ENCODE data around the gene PDE8B.
"Not testable (repeated sequence)": the region's sequence is repeated elsewhere in the genome, so short reads cannot be mapped to it uniquely, and the experiment has no call there.

Gene PDE8B

DNA sequence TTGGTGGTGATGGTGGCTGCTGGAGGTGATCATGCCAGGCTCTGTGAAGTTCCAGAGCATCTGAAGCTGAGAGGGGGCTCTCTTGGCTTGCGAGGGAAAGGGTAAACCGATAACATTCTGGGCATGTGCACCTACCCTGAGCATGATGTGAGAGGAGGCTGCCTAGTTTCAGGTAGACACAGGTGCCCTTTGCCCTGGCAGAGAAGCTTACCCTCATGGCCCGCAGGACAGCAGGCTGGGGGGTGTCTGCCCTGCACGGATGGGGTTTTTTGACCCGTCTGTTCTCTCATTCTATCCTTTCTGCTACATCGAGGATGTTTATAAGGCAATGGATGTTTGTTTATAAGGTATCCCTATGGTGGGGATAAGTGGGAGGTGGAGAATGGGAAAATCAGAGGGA lies 148.8 kb downstream of the PDE8B start:
- FAIRE-seq = no peak
- DNase-seq (ENCODE audit: low spot score) = no peak

DNA sequence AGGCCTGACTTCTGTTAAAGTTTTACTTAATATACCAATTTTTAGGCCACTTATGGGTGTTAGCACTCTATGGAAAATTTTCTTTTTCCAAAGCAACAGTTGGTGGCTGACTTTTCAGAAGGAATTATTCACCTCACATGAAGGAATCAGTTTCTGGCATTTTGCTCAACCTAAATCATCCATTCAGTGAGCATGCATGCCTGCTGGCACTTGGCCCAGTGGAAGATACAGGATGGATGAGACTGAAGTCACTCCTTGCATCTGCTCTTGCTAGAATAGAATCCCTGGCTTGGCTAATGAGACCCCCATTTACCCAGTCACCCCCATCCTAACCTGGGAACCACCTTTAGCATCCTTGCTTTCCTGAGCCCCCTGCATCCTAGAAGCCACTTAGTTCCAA lies 149.9 kb downstream of the PDE8B start:
- DNase-seq (ENCODE audit: low spot score) (no peak), FAIRE-seq (no peak)

DNA sequence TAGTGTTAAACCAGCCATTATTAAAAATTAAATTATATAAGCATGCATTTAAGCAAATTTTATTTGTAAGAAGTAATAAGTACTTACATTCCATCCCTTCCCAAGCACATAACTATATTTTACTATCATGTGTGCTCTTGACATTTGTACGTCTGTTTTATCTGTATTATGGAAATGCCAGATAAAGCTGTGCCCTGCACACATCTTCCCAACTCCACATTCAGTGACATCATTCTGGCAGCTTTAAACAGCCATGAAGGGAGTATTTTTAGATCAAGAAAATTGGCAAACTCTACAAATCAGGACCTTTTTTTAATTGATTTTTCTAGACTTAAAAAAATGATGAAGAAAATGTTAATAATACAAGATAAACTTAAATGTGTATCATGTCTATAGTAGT lies 150.5 kb downstream of the PDE8B start:
- FAIRE-seq (no peak), DNase-seq (ENCODE audit: low spot score) (no peak)

DNA sequence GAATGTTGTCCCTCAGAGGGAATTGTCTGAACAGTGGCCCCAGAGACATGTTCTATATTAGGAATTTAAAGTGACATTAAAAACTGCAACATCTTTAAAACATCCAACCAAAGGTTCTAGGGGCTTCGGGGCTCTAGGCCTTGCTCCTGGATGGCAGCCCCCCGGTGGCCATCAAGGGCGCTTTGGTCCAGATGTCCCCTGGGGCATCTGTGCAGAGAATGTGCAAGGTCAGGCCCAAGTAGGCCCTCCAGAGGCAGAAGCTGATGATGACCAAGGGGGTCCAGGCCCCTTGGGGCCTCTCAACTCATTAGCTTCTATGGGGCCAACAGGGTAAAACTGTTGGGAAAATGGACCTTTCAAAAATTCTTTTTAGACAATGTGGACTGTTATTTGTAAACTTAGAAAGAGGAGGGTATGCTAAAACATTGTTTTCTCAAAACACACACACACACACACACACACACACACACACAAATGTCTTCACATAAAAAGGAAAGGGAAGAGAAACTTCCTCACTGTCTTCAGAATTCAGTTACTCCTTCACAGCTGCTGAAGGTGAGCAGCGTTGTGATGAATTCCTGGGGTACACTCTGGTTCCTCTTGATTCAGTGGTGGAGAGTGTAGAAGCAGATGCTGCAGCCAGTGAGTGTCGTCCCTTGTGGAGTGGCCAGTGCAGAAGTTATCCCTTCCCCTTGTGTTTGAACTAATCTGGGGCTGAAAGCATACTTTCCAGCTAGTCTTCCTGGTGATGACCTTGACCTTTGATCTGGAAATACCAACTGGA lies 156.4 kb downstream of the PDE8B start:
- FAIRE-seq (no peak), DNase-seq (ENCODE audit: low spot score) (no peak)

DNA sequence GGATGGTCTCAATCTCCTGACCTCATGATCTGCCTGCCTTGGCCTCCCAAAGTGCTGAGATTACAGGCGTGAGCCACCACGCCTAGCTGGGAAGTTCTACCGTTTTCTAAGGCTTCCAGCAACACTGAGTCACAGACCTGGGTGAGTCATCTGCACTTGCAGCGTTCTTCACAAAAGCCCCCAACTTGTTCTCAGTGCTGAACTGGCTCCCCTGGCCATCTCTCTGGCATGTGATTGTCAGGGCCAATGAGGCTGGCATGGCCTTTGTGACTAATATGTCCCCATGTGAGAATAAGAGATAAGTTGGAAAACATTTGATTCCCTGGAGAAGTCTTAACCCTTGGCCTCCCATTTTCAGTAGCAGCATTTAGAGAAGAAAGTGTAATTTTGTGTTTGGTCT lies 157.3 kb downstream of the PDE8B start:
- DNase-seq (ENCODE audit: low spot score) (no peak), FAIRE-seq (no peak)

DNA sequence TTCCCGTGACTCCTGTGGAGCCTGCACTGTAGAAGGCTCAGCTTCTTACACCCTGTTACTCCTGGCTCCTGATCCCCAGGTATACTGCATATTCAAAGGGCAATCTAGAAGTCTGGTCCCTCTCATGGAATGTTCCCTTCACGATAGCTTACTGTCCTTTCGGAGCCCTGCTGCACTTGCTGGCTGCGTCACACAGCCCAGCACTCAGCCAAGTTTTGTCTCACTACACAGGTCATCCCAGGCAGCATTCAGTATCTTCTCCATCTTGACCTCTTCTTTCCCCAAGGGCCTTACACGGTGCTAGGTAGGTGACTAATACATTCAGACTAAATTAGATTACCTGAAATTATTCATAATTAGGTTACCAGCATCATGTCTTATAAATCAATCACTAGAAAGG lies 157.9 kb downstream of the PDE8B start:
- DNase-seq (ENCODE audit: low spot score) (no peak), FAIRE-seq (no peak)

DNA sequence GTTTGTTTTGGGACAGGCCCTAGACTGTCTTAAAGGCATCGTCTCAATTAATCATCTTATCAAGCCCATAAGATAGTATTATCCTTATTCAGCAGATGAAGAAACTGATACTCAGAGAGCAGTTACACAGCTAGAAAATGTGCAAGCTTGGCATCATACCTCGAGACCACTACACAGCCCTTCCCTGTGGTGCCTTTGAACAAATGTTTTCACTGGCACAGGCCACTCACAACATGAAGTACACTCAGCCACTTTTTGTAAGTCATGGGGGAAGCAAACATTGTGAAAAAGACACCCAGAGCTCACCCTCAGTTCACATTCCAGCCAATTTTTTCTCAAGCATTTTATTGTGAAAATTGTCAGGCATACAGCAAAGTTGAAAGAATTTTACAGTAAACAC lies 159.1 kb downstream of the PDE8B start:
- FAIRE-seq (no peak), DNase-seq (ENCODE audit: low spot score) (no peak)

DNA sequence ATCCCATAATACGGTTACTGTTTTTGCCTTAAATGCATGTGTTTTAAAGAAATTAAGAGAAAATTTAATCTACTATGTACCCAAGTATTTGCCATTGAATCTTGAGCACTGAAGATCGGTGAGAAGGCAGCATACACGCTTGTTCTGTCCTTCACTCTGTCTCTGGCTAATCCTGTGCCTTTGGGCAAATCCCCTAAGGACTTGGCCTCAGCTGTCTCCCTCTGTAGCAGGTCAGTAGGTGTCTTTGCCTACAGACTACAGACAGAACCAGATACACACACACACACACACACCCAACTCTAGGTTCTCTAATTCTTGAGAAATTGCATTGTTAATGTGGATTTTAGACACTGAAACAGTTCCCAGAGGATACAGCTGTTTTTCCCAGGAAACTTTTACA lies 164.2 kb downstream of the PDE8B start:
- DNase-seq (ENCODE audit: low spot score) (no peak), FAIRE-seq (no peak)

DNA sequence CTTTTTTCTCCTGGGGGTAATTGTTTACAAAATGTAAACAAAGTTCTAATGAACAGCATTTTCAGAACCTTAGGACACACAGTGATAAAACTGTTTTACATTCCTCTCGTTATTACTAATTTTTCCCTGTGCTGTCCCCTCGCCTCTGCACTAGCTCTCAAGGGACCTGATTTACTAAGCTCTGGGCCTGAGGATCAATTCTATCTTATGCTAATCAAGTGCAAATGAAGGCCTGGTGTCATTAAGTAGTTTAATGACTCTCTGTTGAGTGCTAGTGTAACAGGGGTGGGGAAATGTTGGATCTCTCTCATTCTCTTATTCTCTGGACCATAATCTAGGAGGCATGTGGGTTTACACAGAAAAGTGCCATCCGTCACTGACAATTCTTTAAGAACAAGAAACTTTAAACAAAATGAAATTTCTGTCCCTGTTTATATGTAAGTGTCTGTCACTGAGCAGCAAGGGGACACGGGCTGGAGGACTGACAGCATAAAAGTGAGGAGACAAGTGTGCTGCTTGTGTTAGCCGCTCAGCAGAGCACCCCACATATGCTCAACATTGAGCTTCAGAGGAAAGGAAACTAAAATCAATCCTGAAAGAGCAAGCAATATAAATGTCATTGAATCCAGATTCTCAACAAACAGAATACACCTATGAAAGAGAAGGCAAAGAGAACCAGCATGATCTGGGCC lies 166.3 kb downstream of the PDE8B start:
- no peak for DNase-seq (ENCODE audit: low spot score)
- no peak for FAIRE-seq

DNA sequence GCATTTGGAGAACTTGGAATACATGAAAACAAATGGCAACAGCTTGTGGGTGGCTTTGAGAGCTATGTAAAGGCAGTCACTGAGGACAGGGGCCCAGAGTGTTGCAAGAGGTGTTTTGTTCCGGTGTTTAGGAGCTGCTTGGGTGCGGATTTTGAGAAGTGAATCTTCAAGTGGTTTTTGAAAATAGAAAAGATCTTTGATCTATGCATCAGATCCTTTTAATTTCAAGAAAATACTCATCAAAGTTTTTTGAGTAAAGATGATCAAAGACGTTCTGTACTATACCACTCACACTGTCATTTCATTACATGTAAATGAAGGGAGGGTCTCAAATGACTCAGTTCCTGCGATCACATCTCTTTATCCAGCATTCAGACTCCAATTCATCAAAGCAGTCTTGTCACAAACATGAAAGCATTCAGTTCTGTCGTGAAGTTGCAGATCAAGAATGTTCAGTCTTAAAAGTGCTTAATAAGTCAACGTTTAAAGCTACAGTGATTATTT lies 169.1 kb downstream of the PDE8B start:
- no peak for FAIRE-seq

DNA sequence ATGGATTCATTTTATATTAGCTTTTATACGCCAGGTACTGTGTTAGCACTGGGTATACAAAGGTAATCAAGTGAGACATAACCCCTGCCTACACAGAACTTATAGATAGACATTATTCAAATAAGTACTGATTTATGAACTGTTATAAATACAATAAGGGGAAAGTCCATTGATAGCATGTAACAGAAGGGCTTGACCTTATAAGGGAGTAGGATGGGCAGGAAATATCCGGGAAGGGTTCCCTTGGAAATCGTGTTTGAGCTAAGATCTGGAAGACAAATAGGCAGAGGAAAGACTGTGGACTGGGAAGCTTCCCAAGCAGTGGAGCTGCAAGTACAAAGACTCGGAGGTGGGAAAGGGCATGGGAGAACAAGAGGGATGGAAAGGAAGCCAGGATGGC lies 170.2 kb downstream of the PDE8B start:
- DNase-seq (ENCODE audit: low spot score) (no peak), FAIRE-seq (no peak)

More for the DNA sequence above, 169.1 kb downstream of the PDE8B start:
- DNase-seq (ENCODE audit: low spot score) = no peak

DNA sequence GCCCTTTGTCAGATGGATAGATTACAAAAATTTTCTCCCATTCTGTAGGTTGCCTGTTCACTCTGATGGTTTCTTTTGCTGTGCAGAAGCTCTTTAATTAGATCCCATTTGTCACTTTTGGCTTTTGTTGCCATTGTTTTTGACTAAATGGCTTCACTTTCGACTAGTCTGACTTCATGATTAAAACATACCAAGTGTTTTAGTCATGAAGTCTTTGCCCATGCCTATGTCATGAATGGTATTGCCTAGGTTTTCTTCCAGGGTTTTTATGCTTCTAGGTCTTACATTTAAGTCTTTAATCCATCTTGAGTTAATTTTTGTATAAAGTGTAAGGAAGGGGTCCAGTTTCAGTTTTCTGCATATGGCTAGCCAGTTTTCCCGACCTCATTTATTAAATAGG lies 172.9 kb downstream of the PDE8B start:
- DNase-seq (ENCODE audit: low spot score); FAIRE-seq: not testable (repeated sequence)

DNA sequence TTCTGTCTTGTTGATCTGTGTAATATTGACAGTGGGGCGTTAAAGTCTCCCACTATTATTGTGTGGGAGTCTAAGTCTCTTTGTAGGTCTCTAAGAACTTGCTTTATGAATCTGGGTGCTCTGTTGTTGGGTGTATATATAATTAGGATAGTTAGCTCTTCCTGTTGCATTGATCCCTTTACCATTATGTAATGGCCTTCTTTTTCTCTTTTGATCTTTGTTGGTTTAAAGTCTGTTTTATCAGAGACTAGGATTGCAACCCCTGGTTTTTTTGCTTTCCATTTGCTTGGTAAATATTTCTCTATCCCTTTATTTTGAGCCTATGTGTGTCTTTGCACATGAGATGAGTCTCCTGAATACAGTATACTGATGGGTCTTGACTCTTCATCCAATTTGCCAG lies 175.9 kb downstream of the PDE8B start:
- not testable (repeated sequence) for DNase-seq (ENCODE audit: low spot score); FAIRE-seq

DNA sequence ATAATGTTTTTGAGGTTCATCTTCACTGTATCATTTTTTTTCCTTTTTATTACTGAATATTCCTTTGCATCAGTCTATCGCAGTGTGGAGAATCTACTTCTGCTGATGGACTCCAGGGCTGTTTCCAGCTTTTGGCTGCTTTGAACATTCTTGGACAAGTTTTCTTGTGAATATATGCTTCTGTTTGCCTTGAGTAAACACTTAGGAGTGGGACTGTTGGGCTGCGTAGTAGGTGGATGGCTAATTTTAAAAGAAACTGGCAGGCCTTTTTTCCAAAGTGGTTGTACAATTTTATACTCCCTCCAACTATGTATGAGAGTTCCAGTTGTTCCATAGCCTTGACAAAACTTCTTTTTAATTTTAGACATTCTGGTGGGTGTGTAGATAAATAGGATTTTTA lies 179.3 kb downstream of the PDE8B start:
- DNase-seq (ENCODE audit: low spot score) (no peak), FAIRE-seq (no peak)

DNA sequence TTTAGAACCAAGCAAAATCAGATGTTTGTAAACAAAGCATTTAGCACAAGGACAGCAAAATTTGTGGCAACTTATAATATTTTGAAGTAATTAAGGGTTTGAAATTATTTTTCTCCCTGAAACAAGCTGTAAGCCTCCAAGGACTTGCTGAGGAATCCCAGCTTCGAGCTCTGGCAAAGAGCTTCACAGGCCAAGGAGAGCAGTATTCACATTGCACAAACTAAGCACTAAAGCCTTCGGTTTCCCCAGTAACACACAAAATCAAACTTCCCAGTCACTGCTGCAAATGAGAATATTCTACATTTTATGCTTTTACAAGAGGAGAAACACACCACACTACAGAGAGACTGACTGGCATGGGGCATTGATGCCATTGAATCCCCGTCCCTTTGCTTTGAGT lies 179.7 kb downstream of the PDE8B start:
- no peak for FAIRE-seq
- DNase-seq (ENCODE audit: low spot score) = no peak

DNA sequence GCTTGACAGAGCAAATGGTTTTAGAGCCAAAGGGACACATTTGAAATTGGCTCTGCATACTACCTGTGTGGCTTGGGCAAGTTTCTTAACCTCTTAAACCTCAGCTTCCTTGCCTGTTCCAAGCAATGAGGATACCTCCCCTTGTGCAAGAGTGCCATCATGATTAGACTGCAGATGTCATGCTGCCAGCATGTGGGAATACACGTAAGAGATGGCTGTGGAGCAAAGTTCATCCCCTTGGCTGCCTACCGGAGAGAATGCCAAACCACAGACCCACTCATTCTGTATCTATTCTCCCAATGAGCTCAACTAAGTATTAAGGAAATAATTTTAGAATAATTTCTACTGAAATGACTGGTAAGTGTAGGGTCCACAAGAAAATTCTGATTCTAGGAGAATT lies 180.3 kb downstream of the PDE8B start:
- DNase-seq (ENCODE audit: low spot score) (no peak), FAIRE-seq (no peak)

DNA sequence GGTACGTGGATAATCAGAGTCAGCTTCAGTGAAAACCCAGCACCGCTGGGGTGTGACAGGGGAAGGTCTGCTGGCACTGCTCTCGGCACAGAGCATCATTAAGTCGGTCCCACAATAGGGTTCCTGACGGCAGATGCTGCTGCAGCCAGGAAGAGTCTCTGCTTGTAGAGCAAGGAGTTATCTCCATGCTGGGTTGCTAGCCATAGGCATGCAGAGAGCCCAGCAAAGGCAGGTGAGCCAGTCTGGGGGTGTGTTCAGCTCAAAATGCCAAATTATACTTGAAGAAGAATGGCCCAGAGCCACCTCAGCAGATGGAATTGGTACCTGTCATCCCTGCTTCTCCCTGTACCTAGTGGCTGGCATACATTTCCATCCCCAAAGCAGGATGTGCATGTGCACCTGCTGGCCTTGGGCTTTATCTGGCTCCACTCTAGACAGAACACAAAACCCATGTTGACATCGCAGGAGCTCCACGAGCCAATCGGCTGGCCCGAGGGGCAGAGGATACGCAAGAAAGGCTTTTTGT lies 180.8 kb downstream of the PDE8B start:
- DNase-seq (ENCODE audit: low spot score) (no peak), FAIRE-seq (no peak)

DNA sequence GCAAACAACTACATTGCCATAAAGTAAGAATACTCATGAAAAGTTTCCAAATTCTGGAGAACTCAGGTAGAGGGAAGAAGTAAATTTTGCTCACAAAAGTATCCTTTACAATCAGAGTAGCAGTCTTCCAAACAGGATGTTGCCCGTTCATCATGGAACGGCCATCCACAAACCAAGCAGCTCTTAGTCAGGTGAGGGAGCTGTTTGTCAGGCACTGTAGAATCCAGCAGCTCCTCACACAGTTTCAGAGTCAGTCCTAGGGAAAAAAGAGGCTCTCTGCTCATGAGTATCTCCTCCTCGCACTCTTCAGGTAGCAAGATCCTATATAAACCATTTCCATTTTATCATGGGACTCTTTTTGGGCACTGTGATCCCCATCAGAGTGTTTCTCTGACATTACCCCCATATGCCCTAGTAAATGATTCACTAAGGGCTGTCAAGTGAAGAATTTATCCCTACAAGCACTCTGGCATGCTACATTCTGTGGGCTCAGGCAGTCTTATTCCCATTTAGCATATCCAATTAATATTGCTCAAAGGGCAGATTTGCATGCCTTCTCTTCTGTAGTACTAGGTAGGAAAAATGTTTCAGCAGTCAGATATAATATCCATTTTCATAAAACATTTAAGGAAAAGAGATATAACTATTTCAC lies 183.7 kb downstream of the PDE8B start:
- DNase-seq (ENCODE audit: low spot score) (no peak), FAIRE-seq (no peak)

DNA sequence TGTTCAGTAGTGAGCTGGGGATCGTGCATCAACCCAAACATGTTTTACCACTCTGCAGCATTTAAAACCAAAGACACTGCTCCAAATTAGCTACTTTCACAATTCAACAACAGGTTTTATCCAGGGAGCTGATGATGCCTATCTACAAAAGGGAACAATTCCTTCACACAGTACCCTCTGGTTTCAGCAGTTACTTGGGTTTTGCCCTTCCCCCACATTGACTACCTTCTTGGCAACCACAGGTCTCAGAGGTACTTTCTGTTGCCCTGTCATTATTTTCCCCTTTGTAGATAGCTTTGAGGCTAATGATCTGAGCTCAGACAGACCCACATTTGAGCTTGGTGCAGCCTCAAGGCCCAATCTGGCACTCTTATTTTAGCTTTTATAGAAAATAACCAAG lies 185.5 kb downstream of the PDE8B start:
- FAIRE-seq = no peak
- no peak for DNase-seq (ENCODE audit: low spot score)

DNA sequence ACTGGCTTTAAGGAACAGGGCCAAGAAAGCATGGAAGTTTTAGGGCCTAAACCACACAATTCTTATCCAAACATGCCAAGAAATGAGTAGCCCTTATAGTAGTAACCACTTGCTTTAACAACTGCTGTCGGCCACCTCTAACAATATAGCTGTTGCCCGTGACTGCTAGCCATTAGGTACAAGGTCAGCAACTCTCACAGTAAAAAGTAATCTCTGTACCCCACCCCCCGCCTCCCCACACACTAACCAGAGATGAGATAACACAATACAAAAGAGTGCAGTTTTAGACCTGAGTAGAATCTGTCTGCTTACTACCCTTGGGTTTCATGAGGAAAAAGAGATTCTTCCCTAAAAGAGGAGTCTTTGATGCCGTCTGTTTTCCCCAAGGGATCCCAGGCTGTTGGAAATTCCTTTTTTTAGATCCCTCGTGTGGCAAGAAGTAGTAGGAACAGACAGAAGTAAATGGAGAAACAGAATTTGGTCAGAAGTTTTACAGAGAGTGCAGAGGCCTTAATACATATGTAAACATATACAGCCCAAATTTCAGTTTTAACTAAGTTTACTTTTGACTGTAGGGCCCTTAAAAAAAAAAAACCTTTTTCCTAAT lies 187.3 kb downstream of the PDE8B start:
- no peak for DNase-seq (ENCODE audit: low spot score)
- no peak for FAIRE-seq

DNA sequence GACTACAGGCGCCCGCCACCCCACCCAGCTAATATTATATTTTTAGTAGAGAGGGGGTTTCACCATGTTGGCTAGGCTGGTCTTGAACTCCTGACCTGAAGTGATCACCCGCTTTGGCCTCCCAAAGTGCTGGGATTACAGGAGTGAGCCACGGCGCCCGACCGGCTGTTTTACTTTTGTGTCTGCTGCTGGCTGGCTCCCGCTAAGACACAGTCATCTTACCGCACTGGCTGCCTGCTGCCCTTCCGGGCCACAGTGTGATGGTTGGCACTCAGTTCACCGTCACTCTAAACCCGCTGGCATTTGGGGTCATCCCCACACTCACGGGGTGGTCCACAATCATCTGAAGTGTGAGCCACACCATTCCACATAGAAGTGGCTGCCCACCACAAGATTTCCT lies 188.0 kb downstream of the PDE8B start:
- no peak for DNase-seq (ENCODE audit: low spot score)
- FAIRE-seq = no peak

DNA sequence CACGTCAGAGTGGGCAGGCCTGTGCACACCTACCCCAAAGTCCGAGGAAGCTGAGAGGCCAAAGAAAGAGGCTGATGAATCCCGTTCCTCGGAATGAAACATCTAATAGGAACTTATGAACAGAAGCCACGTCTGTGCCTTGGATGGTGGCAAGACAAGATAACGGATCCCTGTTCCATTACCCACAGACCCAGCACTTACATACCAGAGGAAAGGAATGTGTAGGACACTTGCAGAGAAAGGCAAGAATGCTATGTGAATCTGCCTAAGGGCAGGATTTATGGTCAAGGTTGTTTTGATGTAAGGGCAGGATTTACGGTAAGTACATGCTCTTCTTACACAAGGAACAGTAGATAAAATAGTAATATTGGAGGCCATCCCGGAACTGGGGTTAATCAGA lies 188.4 kb downstream of the PDE8B start:
- DNase-seq (ENCODE audit: low spot score) (no peak), FAIRE-seq (no peak)
